H9 (cell line): ENCODE results near the gene S100A6. TPM values are rescaled to one million over a fixed set of nuclear protein-coding genes. Genes with fewer than 3 reads are reported as not detected.

Experiments used
- DNase-seq: peaks from one replicate; pipeline ENCODE4 v3.0.0-alpha.2; 2017
- H2AFZ ChIP-seq: one replicate; pipeline ENCODE4 v1.6.1; 2013; ENCODE audit warnings: mild to moderate bottlenecking, low read length, control low read depth, moderate library complexity
- H2AK5ac ChIP-seq: 2 replicates; pipeline ENCODE4 v1.6.1; 2013; ENCODE audit warnings: low read length, control low read depth, mixed read lengths; ENCODE audit not compliant: insufficient read length
- H2BK120ac ChIP-seq: one replicate; pipeline ENCODE4 v1.6.1; 2013; ENCODE audit warnings: low read depth, mild to moderate bottlenecking, low read length, control low read depth, inconsistent platforms; ENCODE audit not compliant: poor library complexity, severe bottlenecking
- H2BK12ac ChIP-seq: 2 replicates; pipeline ENCODE4 v1.6.1; 2013; ENCODE audit warnings: low read length, control low read depth, mixed read lengths, low read depth; ENCODE audit not compliant: insufficient read length
- H2BK15ac ChIP-seq: 2 replicates; pipeline ENCODE4 v1.6.1; 2013; ENCODE audit warnings: low read depth, low read length, control low read depth
- H2BK20ac ChIP-seq: one replicate; pipeline ENCODE4 v1.6.1; 2013; ENCODE audit warnings: low read depth, mild to moderate bottlenecking, low read length, control low read depth, inconsistent platforms; ENCODE audit not compliant: poor library complexity, severe bottlenecking
- H2BK5ac ChIP-seq: 2 replicates; pipeline ENCODE4 v1.6.1; 2013; ENCODE audit warnings: low read length, control low read depth, mixed read lengths; ENCODE audit not compliant: insufficient read length
- H3K14ac ChIP-seq: 2 replicates; pipeline ENCODE4 v1.6.1; 2013; ENCODE audit warnings: low read length, control low read depth; ENCODE audit not compliant: insufficient read depth
- H3K18ac ChIP-seq: 2 replicates; pipeline ENCODE4 v1.6.1; 2013; ENCODE audit warnings: low read depth, mild to moderate bottlenecking, mixed read lengths, low read length, control low read depth; ENCODE audit not compliant: insufficient read length
- H3K23ac ChIP-seq: 2 replicates; pipeline ENCODE4 v1.6.1; 2013; ENCODE audit warnings: low read length, control low read depth, mixed read lengths, low read depth; ENCODE audit not compliant: insufficient read length
- H3K23me2 ChIP-seq: 2 replicates; pipeline ENCODE4 v1.6.1; 2013; ENCODE audit warnings: low read depth, mild to moderate bottlenecking, mixed read lengths, low read length, control low read depth; ENCODE audit not compliant: insufficient read length, poor library complexity, severe bottlenecking
- H3K27ac ChIP-seq: 2 replicates; pipeline ENCODE4 v1.5.1; 2013; ENCODE audit warnings: low read length, control low read depth, mixed read lengths, low read depth; ENCODE audit not compliant: insufficient read length
- H3K27me3 ChIP-seq: 2 replicates; pipeline ENCODE4 v1.6.1; 2013; ENCODE audit warnings: low read length, control low read depth, inconsistent platforms; ENCODE audit not compliant: insufficient read depth
- H3K4ac ChIP-seq: 2 replicates; pipeline ENCODE4 v1.6.1; 2013; ENCODE audit warnings: low read depth, mild to moderate bottlenecking, control low read depth, inconsistent platforms, low read length, moderate library complexity
- H3K4me1 ChIP-seq: 2 replicates; pipeline ENCODE4 v1.6.1; 2013; ENCODE audit warnings: low read length, control low read depth, inconsistent platforms; ENCODE audit not compliant: insufficient read depth
- H3K4me2 ChIP-seq: 2 replicates; pipeline ENCODE4 v1.6.1; 2013; ENCODE audit warnings: low read length, control low read depth, mixed read lengths; ENCODE audit not compliant: insufficient read length, insufficient read depth
- H3K56ac ChIP-seq: 2 replicates; pipeline ENCODE4 v1.6.1; 2013; ENCODE audit warnings: low read depth, mild to moderate bottlenecking, mixed read lengths, low read length, control low read depth; ENCODE audit not compliant: insufficient read length
- H3K79me1 ChIP-seq: 2 replicates; pipeline ENCODE4 v1.6.1; 2013; ENCODE audit warnings: low read depth, mild to moderate bottlenecking, moderate library complexity, low read length, control low read depth, inconsistent platforms; ENCODE audit not compliant: insufficient read depth, poor library complexity, severe bottlenecking
- H3K79me2 ChIP-seq: 2 replicates; pipeline ENCODE4 v1.6.1; 2013; ENCODE audit warnings: low read length, control low read depth, inconsistent platforms; ENCODE audit not compliant: insufficient read depth
- H3K9ac ChIP-seq: 2 replicates; pipeline ENCODE4 v1.6.1; 2013; ENCODE audit warnings: low read length, control low read depth, mixed read lengths; ENCODE audit not compliant: insufficient read length; ENCODE audit errors: extremely low read depth
- H3K9me3 ChIP-seq: one replicate; pipeline ENCODE4 v1.6.1; 2013; ENCODE audit warnings: low read depth, low read length, inconsistent platforms; ENCODE audit not compliant: control insufficient read depth
- H3T11ph ChIP-seq: one replicate; pipeline ENCODE4 v1.6.1; 2013; ENCODE audit warnings: mild to moderate bottlenecking, low read length, control low read depth, inconsistent platforms
- H4K20me1 ChIP-seq: one replicate; pipeline ENCODE4 v1.6.1; 2013; ENCODE audit not compliant: control insufficient read depth, insufficient read length, insufficient read depth
- H4K5ac ChIP-seq: 2 replicates; pipeline ENCODE4 v1.6.1; 2013; ENCODE audit warnings: low read depth, mild to moderate bottlenecking, mixed read lengths, low read length, control low read depth; ENCODE audit not compliant: insufficient read length
- H4K8ac ChIP-seq: replicated peaks from 2 replicates; pipeline ENCODE4 v1.6.1; 2013; ENCODE audit warnings: low read length, control low read depth, mixed read lengths, low read depth; ENCODE audit not compliant: insufficient read length
- H4K91ac ChIP-seq: 2 replicates; pipeline ENCODE4 v1.6.1; 2013; ENCODE audit warnings: low read depth, mild to moderate bottlenecking, moderate library complexity, mixed read lengths, low read length, control low read depth; ENCODE audit not compliant: insufficient read length
- H3K27ac Mint-ChIP-seq, 3 experiments: 2 replicates in 2 of 3; 3 replicates in 1 of 3; pipeline ENCODE4 v1.8.0; 2020 to 2021; ENCODE audit warnings: mixed read lengths in 3 of 3, mild to moderate bottlenecking in 1 of 3, moderate library complexity in 1 of 3
- H3K27me3 Mint-ChIP-seq: 2 replicates; pipeline ENCODE4 v1.8.0; 2021; ENCODE audit warnings: low read depth, mild to moderate bottlenecking, moderate library complexity, mixed read lengths
- H3K36me3 Mint-ChIP-seq, 3 experiments: 2 replicates in 2 of 3; 3 replicates in 1 of 3; pipeline ENCODE4 v1.8.0; 2020 to 2021; ENCODE audit warnings: low read depth in 3 of 3, mixed read lengths in 3 of 3; ENCODE audit not compliant: insufficient read depth in 1 of 3
- H3K4me1 Mint-ChIP-seq, 2 experiments: 2 replicates each; pipeline ENCODE4 v1.8.0; 2020; ENCODE audit warnings: mixed read lengths in 2 of 2
- H3K4me3 Mint-ChIP-seq, 2 experiments: 2 replicates in 1 of 2; 3 replicates in 1 of 2; pipeline ENCODE4 v1.8.0; 2020 to 2021; ENCODE audit warnings: mild to moderate bottlenecking in 2 of 2, mixed read lengths in 2 of 2, moderate library complexity in 1 of 2
- H3K9me3 Mint-ChIP-seq, 2 experiments: 2 replicates in 1 of 2; 3 replicates in 1 of 2; pipeline ENCODE4 v1.8.0; 2020; ENCODE audit warnings: mild to moderate bottlenecking in 2 of 2, mixed read lengths in 2 of 2, moderate library complexity in 1 of 2
- CTCF ChIP-seq: fragments of 200-600 bp; sonication (generic); conservative IDR thresholded peaks from 3 replicates; pipeline ENCODE4 v1.8.0; 2021; ENCODE audit warnings: antibody characterized with exemption, mild to moderate bottlenecking
- WGBS: extraction: QIAGEN DNeasy Blood & Tissue Kit; methylation state at CpG from one replicate; pipeline ENCODE4 v1.1.7; 2013; ENCODE audit warnings: missing lambda C conversion rate, low lambda C conversion rate, mixed read lengths; ENCODE audit not compliant: insufficient read length; ENCODE audit errors: extremely low coverage; 5-methylcytosine and 5-hydroxymethylcytosine counted together
- total RNA-seq: library from RNA; stranded (reverse); gene quantifications from 2 replicates; pipeline ENCODE4 v1.2.1, GENCODE V29; 2021

S100A6 gene
- total RNA-seq, 1 experiment from 2014 or later: not detected

DNA sequence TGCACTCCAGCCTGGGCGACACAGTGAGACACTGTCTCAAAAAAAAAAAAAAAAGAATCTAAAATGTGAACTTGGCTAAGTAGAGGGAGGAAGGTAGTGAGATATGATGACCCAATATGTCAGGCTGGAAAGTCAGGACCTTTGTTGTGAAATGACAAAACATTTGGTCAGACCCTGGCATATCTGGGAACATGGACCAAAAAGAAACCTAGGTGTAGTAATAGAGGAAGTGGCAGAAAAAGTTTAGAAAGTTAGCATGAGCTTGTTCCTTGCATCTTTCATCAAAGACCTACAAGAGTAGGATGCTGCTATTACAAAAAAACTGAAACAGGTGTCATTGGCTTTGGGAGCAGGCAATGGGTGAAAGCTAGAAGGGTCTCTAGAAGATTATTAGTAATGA is 20.6 kb upstream of the S100A6 start:
- Histone ChIP-seq H3K9me3 (no peaks in the 10 kb centered on the region), H3K27me3 (no peaks in the 10 kb centered on the region)
- no peak overlapping the region for H3K27ac Mint-ChIP-seq

More for the DNA sequence above, 20.6 kb upstream of the S100A6 start:
- no peak overlapping the region for H4K91ac ChIP-seq
- no peaks in the 10 kb centered on the region for H3K4me1 ChIP-seq
- WGBS: no CpG with 5 or more reads among the region's 1 CpG
- no peak overlapping the region for H2BK120ac ChIP-seq
- H2BK5ac ChIP-seq: no peak overlapping the region
- peaks cover 0 to 7% of the 10 kb centered on the region in 2 experiments; a peak in 3 of 4 replicates for H3K4me1 Mint-ChIP-seq
- H3K27me3 Mint-ChIP-seq: no peaks in the 10 kb centered on the region; the same call in 1 of the 2 replicates
- H3K23me2 ChIP-seq: no peaks in the 10 kb centered on the region
- H3K9me3 Mint-ChIP-seq: no peaks in the 10 kb centered on the region
- H4K5ac ChIP-seq: no peak overlapping the region
- no peaks in the 10 kb centered on the region for H3K79me1 ChIP-seq
- H2AFZ ChIP-seq: no peak overlapping the region
- H3K4me3 Mint-ChIP-seq: no peak overlapping the region
- H3K36me3 Mint-ChIP-seq: no peaks in the 10 kb centered on the region
- H2BK20ac ChIP-seq: no peak overlapping the region
- H3K27ac ChIP-seq: no peak overlapping the region
- no peak overlapping the region for H2BK12ac ChIP-seq
- H3K14ac ChIP-seq: no peak overlapping the region
- H3K4ac ChIP-seq: no peak overlapping the region
- no peak overlapping the region for H3T11ph ChIP-seq
- no peak for TF ChIP-seq CTCF
- no peak overlapping the region for H3K56ac ChIP-seq
- H3K4me2 ChIP-seq: no peak overlapping the region
- no peaks in the 10 kb centered on the region for H4K20me1 ChIP-seq
- no peak for DNase-seq
- H3K9ac ChIP-seq: no peak overlapping the region
- no peak overlapping the region for H3K23ac ChIP-seq
- no peak overlapping the region for H3K18ac ChIP-seq
- H4K8ac ChIP-seq: no peak overlapping the region
- no peak overlapping the region for H2BK15ac ChIP-seq
- no peaks in the 10 kb centered on the region for H3K79me2 ChIP-seq
- H2AK5ac ChIP-seq: no peak overlapping the region
